HEK293 (cell line): ENCODE measurements around the gene DOP1B.

ENCODE experiments used
- CTCF ChIA-PET: fragments of 350-600 bp; formaldehyde crosslinking; extraction: SDS; loops from one replicate; lab custom pipeline; 2021; ENCODE audit warnings: antibody characterized with exemption; lab: Yijun Ruan, JAX
- POLR2A ChIA-PET: fragments of 300-600 bp; formaldehyde crosslinking; extraction: SDS; loops from one replicate; lab custom pipeline; 2020; ENCODE audit warnings: antibody characterized with exemption, inconsistent platforms; lab: Yijun Ruan, JAX
- H3K27ac ChIP-seq: fragments of 200-500 bp; sonication (Bioruptor generic); 2 replicates; pipeline ENCODE4 v1.5.1; 2014; ENCODE audit warnings: low read depth, low read length, control low read depth, inconsistent platforms; ENCODE audit errors: extremely low read depth
- H3K36me3 ChIP-seq, 2 experiments: fragments of 200-500 bp in 1 of 2; sonication (Bioruptor generic) in 1 of 2; 1 replicate in 1 of 2; 2 replicates in 1 of 2; pipeline ENCODE4 v1.5.1; 2014 to 2017; ENCODE audit warnings: inconsistent platforms in 2 of 2, low read length in 2 of 2; ENCODE audit not compliant: control insufficient read depth in 2 of 2, insufficient read depth in 1 of 2
- H3K4me1 ChIP-seq: fragments of 200-500 bp; sonication (Bioruptor generic); 2 replicates; pipeline ENCODE4 v1.5.1; 2014; ENCODE audit warnings: mild to moderate bottlenecking, low read length, inconsistent platforms; ENCODE audit not compliant: control insufficient read depth, insufficient read depth
- H3K4me3 ChIP-seq: 2 replicates; pipeline ENCODE4 v1.5.1; 2011; ENCODE audit warnings: low read depth, mild to moderate bottlenecking, control low read depth, low read length, moderate library complexity
- H3K9me3 ChIP-seq: fragments of 200-500 bp; sonication (Bioruptor generic); 2 replicates; pipeline ENCODE4 v1.5.1; 2014; ENCODE audit warnings: low read depth, low read length, inconsistent platforms; ENCODE audit not compliant: control insufficient read depth, insufficient read depth
- BCL11A ChIP-seq: fragments of 450-650 bp; formaldehyde crosslinking; IDR thresholded peaks from 2 replicates; pipeline ENCODE4 v1.5.1; 2016; ENCODE audit warnings: low read depth, missing biosample characterization, missing genetic modification characterization
- CTCF ChIP-seq: fragments of 450-650 bp; formaldehyde crosslinking; IDR thresholded peaks from 2 replicates; pipeline ENCODE4 v1.5.1; 2016; ENCODE audit warnings: missing biosample characterization, missing genetic modification characterization
- GLI2 ChIP-seq: fragments of 450-650 bp; formaldehyde crosslinking; IDR thresholded peaks from 2 replicates; pipeline ENCODE4; 2017; ENCODE audit warnings: missing biosample characterization, missing genetic modification characterization, low read depth, borderline replicate concordance
- HIC1 ChIP-seq: fragments of 450-650 bp; formaldehyde crosslinking; IDR thresholded peaks from 2 replicates; pipeline ENCODE4 v1.5.1; 2016; ENCODE audit warnings: missing biosample characterization, missing genetic modification characterization
- HOXA7 ChIP-seq: sonication (generic); formaldehyde crosslinking; IDR thresholded peaks from 2 replicates; pipeline ENCODE4 v1.8.1; 2022; ENCODE audit warnings: missing genetic modification reagents, borderline replicate concordance
- KLF16 ChIP-seq: fragments of 450-650 bp; formaldehyde crosslinking; IDR thresholded peaks from 2 replicates; pipeline ENCODE4 v1.5.1; 2017; ENCODE audit warnings: missing biosample characterization, missing genetic modification characterization
- KLF7 ChIP-seq: fragments of 450-650 bp; formaldehyde crosslinking; IDR thresholded peaks from 2 replicates; pipeline ENCODE4 v1.5.1; 2016; ENCODE audit warnings: missing biosample characterization, missing genetic modification characterization, borderline replicate concordance
- MZF1 ChIP-seq: fragments of 450-650 bp; formaldehyde crosslinking; IDR thresholded peaks from 2 replicates; pipeline ENCODE4 v1.5.1; 2017; ENCODE audit warnings: missing biosample characterization, missing genetic modification characterization, borderline replicate concordance
- PBX3 ChIP-seq: sonication (generic); formaldehyde crosslinking; IDR thresholded peaks from 2 replicates; pipeline ENCODE4 v1.8.1; 2022; ENCODE audit warnings: mild to moderate bottlenecking, moderate library complexity, missing genetic modification reagents
- ZBTB21 ChIP-seq: fragments of 450-650 bp; formaldehyde crosslinking; IDR thresholded peaks from 2 replicates; pipeline ENCODE4 v1.5.1; 2017; ENCODE audit warnings: missing biosample characterization, missing genetic modification characterization
- ZFHX2 ChIP-seq: fragments of 450-650 bp; formaldehyde crosslinking; conservative IDR thresholded peaks from 2 replicates; pipeline ENCODE4 v1.5.1; 2016; ENCODE audit warnings: missing biosample characterization, missing genetic modification characterization
- ZNF24 ChIP-seq: fragments of 450-650 bp; formaldehyde crosslinking; IDR thresholded peaks from 2 replicates; pipeline ENCODE4 v1.5.1; 2016; ENCODE audit warnings: missing biosample characterization, missing genetic modification characterization
- ZNF426 ChIP-seq: fragments of 450-650 bp; formaldehyde crosslinking; IDR thresholded peaks from 2 replicates; pipeline ENCODE4 v1.5.1; 2017; ENCODE audit warnings: missing biosample characterization, missing genetic modification characterization, mild to moderate bottlenecking, inconsistent platforms, moderate library complexity
- ZNF639 ChIP-seq: fragments of 450-650 bp; formaldehyde crosslinking; IDR thresholded peaks from 2 replicates; pipeline ENCODE4 v1.5.1; 2016; ENCODE audit warnings: missing biosample characterization, missing genetic modification characterization
- ZNF645 ChIP-seq: fragments of 450-650 bp; formaldehyde crosslinking; IDR thresholded peaks from 2 replicates; pipeline ENCODE4; 2016; ENCODE audit warnings: missing biosample characterization, missing genetic modification characterization
- ZNF677 ChIP-seq: fragments of 450-650 bp; IDR thresholded peaks from 2 replicates; pipeline ENCODE4 v1.5.0; 2018; ENCODE audit warnings: missing biosample characterization, mild to moderate bottlenecking, missing genetic modification characterization, moderate library complexity
- ZNF707 ChIP-seq: fragments of 450-650 bp; formaldehyde crosslinking; IDR thresholded peaks from 2 replicates; pipeline ENCODE4 v1.5.1; 2016; ENCODE audit warnings: missing biosample characterization, missing genetic modification characterization
- ZSCAN30 ChIP-seq: fragments of 450-650 bp; IDR thresholded peaks from 2 replicates; pipeline ENCODE4 v1.5.1; 2018; ENCODE audit warnings: missing biosample characterization, mild to moderate bottlenecking, missing genetic modification characterization, moderate library complexity

The DOP1B gene

DNA sequence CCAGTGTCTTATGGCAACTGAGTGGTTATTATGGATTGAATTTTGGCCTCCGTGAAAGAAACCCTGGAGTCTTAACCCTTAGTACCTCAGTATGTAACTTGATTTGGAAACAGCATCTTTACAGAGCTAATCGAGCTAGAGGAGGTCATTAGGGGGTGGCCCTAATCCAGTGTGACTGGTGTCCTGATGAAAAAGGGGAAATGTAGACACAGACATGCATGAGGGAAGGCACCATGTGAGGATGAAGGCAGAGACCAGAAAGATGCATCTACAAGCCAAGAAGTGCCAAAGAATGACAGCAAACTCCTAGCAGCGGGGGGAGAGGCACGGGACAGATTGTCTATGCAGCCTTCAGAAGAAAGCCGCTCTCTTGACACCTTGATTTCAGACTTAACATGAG, 14.7 kb downstream of the DOP1B start:
- Histone ChIP-seq H3K4me1 (no peaks in the 10 kb centered on the region), H3K9me3 (no peaks in the 10 kb centered on the region), H3K27ac (no peak overlapping the region), H3K36me3 (peaks cover 5 to 12% of the 10 kb centered on the region in 2 experiments; a peak in 2 of 3 replicates), H3K4me3 (no peak overlapping the region)
- POLR2A ChIA-PET, result interaction anchor here (0.8 kb wide), 1 partner anchor 13 kb away, joined by 3 read pairs; no protein-coding TSS in a partner anchor
- CTCF ChIA-PET, result no interaction called here
- TF ChIP-seq ZFHX2 (tag by site-specific recombination) (no peak), KLF16 (tag by site-specific recombination) (no peak), ZNF707 (tag by site-specific recombination) (no peak), CTCF (tag by site-specific recombination) (no peak), ZNF24 (tag by site-specific recombination) (no peak), ZNF426 (tag by site-specific recombination) (no peak), GLI2 (tag by site-specific recombination) (no peak), HOXA7 (CRISPR knock-in tag) (no peak), HIC1 (tag by site-specific recombination) (no peak), ZBTB21 (tag by site-specific recombination) (no peak), ZNF677 (no peak), MZF1 (tag by site-specific recombination) (no peak), PBX3 (CRISPR knock-in tag) (no peak), ZNF639 (tag by site-specific recombination) (no peak), ZNF645 (tag by site-specific recombination) (no peak), ZSCAN30 (tag by site-specific recombination) (no peak), KLF7 (tag by site-specific recombination) (no peak), BCL11A (no peak)
